Bronchial epithelial cell (primary cell): ENCODE measurements around the gene PIANP. TPM values are rescaled to one million over a fixed set of nuclear protein-coding genes. Genes with fewer than 3 reads are reported as not detected.

Experiments used
- DNase-seq: peaks from one replicate; pipeline ENCODE4 v3.0.0-alpha.2; 2010; ENCODE audit warnings: low read depth
- FAIRE-seq: peaks from 2 replicates; lab custom pipeline; 2011; peaks lifted over from hg19 to GRCh38; lab: Jason Lieb, UNC
- H3K27me3 ChIP-seq: 2 replicates; pipeline ENCODE4 v1.5.1; 2011; ENCODE audit warnings: low read length; ENCODE audit not compliant: control insufficient read depth, insufficient read depth
- H3K36me3 ChIP-seq: 2 replicates; pipeline ENCODE4 v1.5.1; 2011; ENCODE audit warnings: low read length; ENCODE audit not compliant: control insufficient read depth, insufficient read depth
- H3K4me3 ChIP-seq: 2 replicates; pipeline ENCODE4 v1.5.1; 2011; ENCODE audit warnings: mild to moderate bottlenecking, low read depth, low read length, control low read depth
- CTCF ChIP-seq: IDR thresholded peaks from 2 replicates; pipeline ENCODE4 v1.5.1; 2011; ENCODE audit warnings: mild to moderate bottlenecking, moderate library complexity, low read length, control low read depth, inconsistent platforms; ENCODE audit not compliant: insufficient read depth, severe bottlenecking
- total RNA-seq: library from RNA; depleted of rRNA; stranded (reverse); fragments of >200 nt; gene quantifications from 2 replicates; pipeline ENCODE4 v1.2.1, GENCODE V29; 2014

Gene PIANP
- total RNA-seq, 1 donor from 2014 or later = not detected

- Histone ChIP-seq H3K36me3 (peaks cover 13% of the 10 kb centered on the region), H3K4me3 (no peak overlapping the region), H3K27me3 (no peaks in the 10 kb centered on the region)
- TF ChIP-seq CTCF = no peak
- no peak for FAIRE-seq
- peak; percentile 15 for DNase-seq
Measured at GRCh38 chr12:6664902-6665301, 35.7 kb downstream of the PIANP start.

GRCh38 chr12:6662906-6663742 lies 37.5 kb downstream of the PIANP start, which contains the start of gene ING4:
TSS of gene ING4 (minus strand) at chr12:6663119. CDS start at chr12:6663101, 18 bp downstream.
- no peak for FAIRE-seq
- H3K36me3 ChIP-seq = peaks cover 8% of the 10 kb centered on the region
- H3K27me3 ChIP-seq = no peaks in the 10 kb centered on the region
- peak within 1 kb of the TSS; percentile 68 for H3K4me3 ChIP-seq
- DNase-seq = peak; percentile 97
- no peak for TF ChIP-seq CTCF

GRCh38 chr12:6662602-6662905 lies 38.1 kb downstream of the PIANP start:
- DNase-seq (no peak), FAIRE-seq (no peak)
- Histone ChIP-seq H3K27me3 (no peaks in the 10 kb centered on the region), H3K4me3 (peak overlapping the region; percentile 68), H3K36me3 (peaks cover 8% of the 10 kb centered on the region)
- TF ChIP-seq CTCF = no peak

GRCh38 chr12:6653987-6654386 lies 46.6 kb downstream of the PIANP start:
- H3K4me3 ChIP-seq = no peak overlapping the region
- H3K27me3 ChIP-seq = no peaks in the 10 kb centered on the region
- DNase-seq (no peak), FAIRE-seq (no peak)
- peaks cover 21% of the 10 kb centered on the region for H3K36me3 ChIP-seq
- no peak for TF ChIP-seq CTCF

- FAIRE-seq (no peak), DNase-seq (no peak)
- Histone ChIP-seq H3K4me3 (no peak overlapping the region), H3K27me3 (no peaks in the 10 kb centered on the region), H3K36me3 (peaks cover 18% of the 10 kb centered on the region)
- TF ChIP-seq CTCF = no peak
Measured at GRCh38 chr12:6653342-6653741, 47.3 kb downstream of the PIANP start.
